Smooth muscle cell (in vitro differentiated cells): Measurements from ENCODE around the gene HCLS1. TPM values are rescaled to one million over a fixed set of nuclear protein-coding genes. Genes with fewer than 3 reads are reported as not detected.

ENCODE experiments used
- DNase-seq: peaks from one replicate; lab custom pipeline; 2025; ENCODE audit not compliant: unreplicated experiment; lab: John Stamatoyannopoulos, UW
- H2AFZ ChIP-seq: fragments of 200-600 bp; sonication (generic); 2 replicates; pipeline ENCODE4 v1.6.0; 2016; ENCODE audit warnings: antibody characterized with exemption, low read depth, mild to moderate bottlenecking
- H3F3A ChIP-seq: fragments of 200-600 bp; sonication (generic); 2 replicates; pipeline ENCODE4 v1.6.0; 2017; ENCODE audit warnings: antibody characterized with exemption, low read depth
- H3K27ac ChIP-seq: fragments of 200-600 bp; sonication (generic); 2 replicates; pipeline ENCODE4 v1.5.1; 2016; ENCODE audit warnings: low read depth, mild to moderate bottlenecking
- H3K27me3 ChIP-seq: fragments of 200-600 bp; sonication (generic); 2 replicates; pipeline ENCODE4 v1.6.1; 2016; ENCODE audit warnings: low read depth, mild to moderate bottlenecking
- H3K36me3 ChIP-seq: fragments of 200-600 bp; sonication (generic); 2 replicates; pipeline ENCODE4 v1.5.1; 2016; ENCODE audit warnings: low read depth
- H3K4me1 ChIP-seq: fragments of 200-600 bp; sonication (generic); 2 replicates; pipeline ENCODE4 v1.5.1; 2016; ENCODE audit warnings: low read depth
- H3K4me2 ChIP-seq: fragments of 200-600 bp; sonication (generic); 2 replicates; pipeline ENCODE4 v1.6.0; 2016; ENCODE audit warnings: mild to moderate bottlenecking
- H3K4me3 ChIP-seq: fragments of 200-600 bp; sonication (generic); 2 replicates; pipeline ENCODE4 v1.5.1; 2016; ENCODE audit warnings: mild to moderate bottlenecking
- H3K79me2 ChIP-seq: fragments of 200-600 bp; sonication (generic); 2 replicates; pipeline ENCODE4 v1.6.0; 2016; ENCODE audit warnings: low read depth, mild to moderate bottlenecking
- H3K9ac ChIP-seq: fragments of 200-600 bp; sonication (generic); 2 replicates; pipeline ENCODE4 v1.6.0; 2016; ENCODE audit warnings: low read depth
- H3K9me3 ChIP-seq: fragments of 200-600 bp; sonication (generic); replicated peaks from 2 replicates; pipeline ENCODE4 v1.5.1; 2016; ENCODE audit warnings: low read depth
- H4K20me1 ChIP-seq: fragments of 200-600 bp; sonication (generic); 2 replicates; pipeline ENCODE4 v1.6.0; 2016; ENCODE audit warnings: low read depth
- CTCF ChIP-seq: fragments of 200-600 bp; sonication (generic); IDR thresholded peaks from 2 replicates; pipeline ENCODE4 v1.5.1; 2017; ENCODE audit warnings: borderline replicate concordance, mild to moderate bottlenecking, antibody characterized with exemption; ENCODE audit not compliant: insufficient read depth, poor library complexity, severe bottlenecking
- WGBS: methylation state at CpG from one replicate; pipeline ENCODE4 v1.1.7; 2016; ENCODE audit warnings: low lambda C conversion rate; 5-methylcytosine and 5-hydroxymethylcytosine counted together
- polyA plus RNA-seq: library from polyadenylated mRNA; unstranded; fragments of >200 nt; fragmentation: Nextera tagmentation; extraction: Ambion mirVana; gene quantifications from 2 replicates; pipeline ENCODE4 v1.2.1, GENCODE V29; 2016
- total RNA-seq: library from RNA; depleted of rRNA; stranded (reverse); fragments of >200 nt; gene quantifications from 2 replicates; pipeline ENCODE4 v1.2.3, GENCODE V29; 2014

HCLS1 gene
- total and polyA plus RNA-seq, 2 experiments from 2014 or later: 2.7 to 3.5 TPM

GRCh38 chr3:121681792-121682191 lies 21.1 kb upstream of the HCLS1 start:
- Histone ChIP-seq H3K79me2 (peaks cover 3% of the 10 kb centered on the region), H2AFZ (no peak overlapping the region), H3K4me2 (no peak overlapping the region), H3K9ac (no peak overlapping the region), H3K27me3 (no peaks in the 10 kb centered on the region), H3K36me3 (peaks cover 43% of the 10 kb centered on the region), H3K9me3 (peaks cover 11% of the 10 kb centered on the region), H3F3A (no peaks in the 10 kb centered on the region), H3K27ac (no peak overlapping the region), H3K4me3 (no peak overlapping the region), H3K4me1 (no peaks in the 10 kb centered on the region), H4K20me1 (peaks cover 43% of the 10 kb centered on the region)
- DNase-seq: no peak
- TF ChIP-seq CTCF: no peak
- 97% methylated on average over 1 of the region's 1 CpG for WGBS

DNA sequence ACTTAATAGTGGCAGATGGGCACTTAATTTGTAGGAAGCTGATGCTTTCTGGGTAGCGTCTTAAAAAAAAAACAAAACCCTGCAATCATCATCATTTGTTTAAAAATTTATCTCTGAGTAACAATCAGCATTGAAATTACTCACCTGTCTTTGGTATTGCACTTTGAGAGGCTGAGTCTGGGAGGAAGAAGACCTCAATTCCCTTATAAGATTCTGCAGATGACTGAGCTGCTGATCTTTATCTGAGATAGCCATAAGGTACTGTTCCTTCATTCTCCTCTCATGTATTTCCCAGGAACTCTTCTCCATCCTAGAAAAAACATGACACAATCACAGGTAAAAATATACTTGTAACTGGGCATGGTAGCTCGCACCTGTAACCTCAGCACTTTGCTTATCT lies 16.4 kb upstream of the HCLS1 start:
- peaks cover 34% of the 10 kb centered on the region for H4K20me1 ChIP-seq
- H3K27me3 ChIP-seq: no peaks in the 10 kb centered on the region
- H3K36me3 ChIP-seq: peaks cover 48% of the 10 kb centered on the region
- DNase-seq: no peak
- no peak overlapping the region for H3K4me3 ChIP-seq
- H2AFZ ChIP-seq: no peak overlapping the region
- H3K27ac ChIP-seq: no peak overlapping the region
- H3K9ac ChIP-seq: no peak overlapping the region
- no peaks in the 10 kb centered on the region for H3F3A ChIP-seq
- H3K4me2 ChIP-seq: no peak overlapping the region
- no peak for TF ChIP-seq CTCF
- no peaks in the 10 kb centered on the region for H3K4me1 ChIP-seq
- no peaks in the 10 kb centered on the region for H3K79me2 ChIP-seq
- 98% methylated on average over 2 of the region's 2 CpGs for WGBS
- H3K9me3 ChIP-seq: no peaks in the 10 kb centered on the region

- no peaks in the 10 kb centered on the region for H3K27me3 ChIP-seq
- H3K79me2 ChIP-seq: no peaks in the 10 kb centered on the region
- H3F3A ChIP-seq: no peaks in the 10 kb centered on the region
- H3K4me1 ChIP-seq: no peaks in the 10 kb centered on the region
- no peak overlapping the region for H3K4me3 ChIP-seq
- TF ChIP-seq CTCF: no peak
- H4K20me1 ChIP-seq: peaks cover 4% of the 10 kb centered on the region
- no peak overlapping the region for H3K27ac ChIP-seq
- no peak overlapping the region for H2AFZ ChIP-seq
- H3K9ac ChIP-seq: no peak overlapping the region
- H3K4me2 ChIP-seq: no peak overlapping the region
- H3K36me3 ChIP-seq: peaks cover 47% of the 10 kb centered on the region
- no peak for DNase-seq
- no peaks in the 10 kb centered on the region for H3K9me3 ChIP-seq
Measured at GRCh38 chr3:121670676-121671075, 10.0 kb upstream of the HCLS1 start.

GRCh38 chr3:121667333-121667732 lies 6.6 kb upstream of the HCLS1 start:
- no peak for DNase-seq
- TF ChIP-seq CTCF: no peak
- Histone ChIP-seq H2AFZ (no peak overlapping the region), H4K20me1 (peaks cover 4% of the 10 kb centered on the region), H3K9me3 (no peaks in the 10 kb centered on the region), H3K4me2 (no peak overlapping the region), H3K27me3 (no peaks in the 10 kb centered on the region), H3K27ac (no peak overlapping the region), H3K79me2 (no peaks in the 10 kb centered on the region), H3F3A (peaks cover 20% of the 10 kb centered on the region), H3K36me3 (peaks cover 36% of the 10 kb centered on the region), H3K4me1 (no peaks in the 10 kb centered on the region), H3K4me3 (no peak overlapping the region), H3K9ac (no peak overlapping the region)
- 90% methylated on average over 4 of the region's 4 CpGs for WGBS
